ENCODE results near the gene BST2. TPM values are rescaled to one million over a fixed set of nuclear protein-coding genes. Genes with fewer than 3 reads are reported as not detected.

BST2 gene
- total and polyA plus RNA-seq, 4 donors: 25.6 to 239 (median 123) TPM

GRCh38 chr19:17380426-17381138, 24.8 kb downstream of the BST2 start:
- TF ChIP-seq, protein P1, sequence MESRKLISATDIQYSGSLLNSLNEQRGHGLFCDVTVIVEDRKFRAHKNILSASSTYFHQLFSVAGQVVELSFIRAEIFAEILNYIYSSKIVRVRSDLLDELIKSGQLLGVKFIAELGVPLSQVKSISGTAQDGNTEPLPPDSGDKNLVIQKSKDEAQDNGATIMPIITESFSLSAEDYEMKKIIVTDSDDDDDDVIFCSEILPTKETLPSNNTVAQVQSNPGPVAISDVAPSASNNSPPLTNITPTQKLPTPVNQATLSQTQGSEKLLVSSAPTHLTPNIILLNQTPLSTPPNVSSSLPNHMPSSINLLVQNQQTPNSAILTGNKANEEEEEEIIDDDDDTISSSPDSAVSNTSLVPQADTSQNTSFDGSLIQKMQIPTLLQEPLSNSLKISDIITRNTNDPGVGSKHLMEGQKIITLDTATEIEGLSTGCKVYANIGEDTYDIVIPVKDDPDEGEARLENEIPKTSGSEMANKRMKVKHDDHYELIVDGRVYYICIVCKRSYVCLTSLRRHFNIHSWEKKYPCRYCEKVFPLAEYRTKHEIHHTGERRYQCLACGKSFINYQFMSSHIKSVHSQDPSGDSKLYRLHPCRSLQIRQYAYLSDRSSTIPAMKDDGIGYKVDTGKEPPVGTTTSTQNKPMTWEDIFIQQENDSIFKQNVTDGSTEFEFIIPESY (IDR thresholded peaks at IDR 0.05): no peak
- TF ChIP-seq FOXA2 (IDR thresholded peaks at IDR 0.05): no peak
- TF ChIP-seq HNF4A (conservative IDR thresholded peaks at IDR 0.05): no peak
- no peak for TF ChIP-seq RAD21 (IDR thresholded peaks at IDR 0.05)
- TF ChIP-seq RXRA (IDR thresholded peaks at IDR 0.05): no peak
- TF ChIP-seq FOXA1 (IDR thresholded peaks at IDR 0.05): no peak
- TF ChIP-seq, protein P2, sequence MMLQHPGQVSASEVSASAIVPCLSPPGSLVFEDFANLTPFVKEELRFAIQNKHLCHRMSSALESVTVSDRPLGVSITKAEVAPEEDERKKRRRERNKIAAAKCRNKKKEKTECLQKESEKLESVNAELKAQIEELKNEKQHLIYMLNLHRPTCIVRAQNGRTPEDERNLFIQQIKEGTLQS (IDR thresholded peaks at IDR 0.05): no peak
- no peak for TF ChIP-seq HNF4G (IDR thresholded peaks at IDR 0.05)
- TF ChIP-seq CTCF (IDR thresholded peaks at IDR 0.05; ENCODE audit: low read depth, low read length, missing input control): no peak
- TF ChIP-seq NR2F2 (IDR thresholded peaks at IDR 0.05): no peak
- TF ChIP-seq TAF1 (conservative IDR thresholded peaks at IDR 0.05): no peak
- TF ChIP-seq JUND (IDR thresholded peaks at IDR 0.05): no peak
- no peak for TF ChIP-seq SP1 (IDR thresholded peaks at IDR 0.05)
- no peaks in the 10 kb centered on the region for H3K36me3 ChIP-seq (ENCODE audit: control insufficient read depth in 4 of 4, insufficient read depth in 3 of 4, low read depth in 1 of 4, low read length in 3 of 4)
- H3K27me3 ChIP-seq (ENCODE audit: control insufficient read depth in 4 of 4, insufficient read depth in 4 of 4, low read length in 3 of 4): no peaks in the 10 kb centered on the region
- H3K9ac ChIP-seq (ENCODE audit: low read depth in 1 of 2, low read length in 2 of 2): no peak overlapping the region
- no peak overlapping the region for H3K4me3 ChIP-seq (ENCODE audit: low read depth in 1 of 3, low read length in 3 of 3)
- H3K9me3 ChIP-seq (ENCODE audit: control insufficient read depth in 4 of 4, low read length in 3 of 4): no peaks in the 10 kb centered on the region
- peaks cover 0 to 3% (median 0%) of the 10 kb centered on the region in 4 donors for H3K4me1 ChIP-seq (ENCODE audit: control insufficient read depth in 4 of 4, insufficient read depth in 4 of 4, low read length in 3 of 4)
- no peak for DNase-seq (ENCODE audit: low spot score)
- WGBS: 96% methylated on average over 5 of the region's 5 CpGs
- no peak overlapping the region for H3K27ac ChIP-seq (ENCODE audit: low read depth in 1 of 2, low read length in 2 of 2)

- TF ChIP-seq CTCF (IDR thresholded peaks at IDR 0.05; ENCODE audit: low read depth, low read length, missing input control) (no peak), FOXA1 (IDR thresholded peaks at IDR 0.05) (no peak), NR2F2 (IDR thresholded peaks at IDR 0.05) (peak; percentile 68), RXRA (IDR thresholded peaks at IDR 0.05) (no peak)
Observed at GRCh38 chr19:17379221-17379631, 26.2 kb downstream of the BST2 start.

More at GRCh38 chr19:17379221-17379631, 26.2 kb downstream of the BST2 start:
- no peaks in the 10 kb centered on the region for H3K27me3 ChIP-seq (ENCODE audit: control insufficient read depth in 4 of 4, insufficient read depth in 4 of 4, low read length in 3 of 4)
- no peak for DNase-seq (ENCODE audit: low spot score)
- H3K9me3 ChIP-seq (ENCODE audit: control insufficient read depth in 4 of 4, low read length in 3 of 4): no peaks in the 10 kb centered on the region
- H3K4me1 ChIP-seq (ENCODE audit: control insufficient read depth in 4 of 4, insufficient read depth in 4 of 4, low read length in 3 of 4): peaks cover 0 to 3% (median 0%) of the 10 kb centered on the region in 4 donors
- no peak overlapping the region for H3K27ac ChIP-seq (ENCODE audit: low read depth in 1 of 2, low read length in 2 of 2)
- no peaks in the 10 kb centered on the region for H3K36me3 ChIP-seq (ENCODE audit: control insufficient read depth in 4 of 4, insufficient read depth in 3 of 4, low read depth in 1 of 4, low read length in 3 of 4)
- no peak overlapping the region for H3K4me3 ChIP-seq (ENCODE audit: low read depth in 1 of 3, low read length in 3 of 3)
- no peak overlapping the region for H3K9ac ChIP-seq (ENCODE audit: low read depth in 1 of 2, low read length in 2 of 2)
- 49% methylated on average over 14 of the region's 14 CpGs for WGBS

All from liver (tissue), 9 donors.